Measurements from ENCODE around the gene SNX20. TPM values are rescaled to one million over a fixed set of nuclear protein-coding genes. Genes with fewer than 3 reads are reported as not detected.

Gene SNX20
- total and polyA plus RNA-seq, 10 donors: 17.6 to 50.5 (median 31.5) TPM

DNA sequence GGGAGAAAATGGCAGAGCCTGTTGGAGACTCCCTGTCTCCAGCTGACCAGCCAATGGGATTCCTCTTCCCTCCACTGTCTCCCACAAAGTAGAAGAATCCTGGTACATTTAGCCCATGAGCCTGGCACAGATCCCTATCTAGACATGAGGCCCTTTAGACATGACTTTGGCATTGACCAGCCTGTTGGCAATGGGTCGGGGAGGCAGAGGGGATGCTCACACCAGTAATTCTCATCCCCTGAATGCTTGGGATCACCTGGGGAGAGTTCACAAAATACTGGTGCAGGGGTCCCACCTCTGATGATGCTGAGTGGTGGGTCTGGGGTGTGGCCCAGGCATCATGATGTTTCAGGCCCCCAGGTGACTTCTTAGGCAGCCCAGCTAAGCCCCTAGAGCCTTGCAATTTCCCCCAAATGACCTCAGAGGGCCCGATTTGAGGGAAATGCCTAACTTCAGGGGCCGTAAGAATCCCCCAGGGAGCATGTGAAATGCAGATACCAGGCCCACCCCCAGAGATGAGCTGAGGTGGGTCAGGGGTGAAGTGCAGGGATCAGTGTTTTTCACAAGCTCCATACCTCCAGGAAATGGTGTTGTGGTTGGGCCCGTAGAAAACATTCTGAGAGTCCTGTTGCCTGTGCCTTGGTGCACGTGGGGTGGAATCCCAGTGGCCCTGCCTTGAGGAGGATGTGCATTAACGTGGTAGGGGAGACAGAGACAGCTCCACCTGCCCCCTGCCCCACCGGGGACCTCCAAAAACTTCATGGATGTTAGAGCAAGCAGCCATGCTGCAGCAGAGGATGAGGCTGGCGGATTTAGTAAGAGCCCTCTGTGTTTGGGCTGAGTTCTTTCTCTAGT is 42.1 kb downstream of the SNX20 start:
- Histone ChIP-seq H3K36me3 (no peaks in the 10 kb centered on the region), H3K27me3 (replicated peaks in 1 of 7) (peaks cover 0 to 13% (median 0%) of the 10 kb centered on the region in 7 donors), H3K4me1 (no peaks in the 10 kb centered on the region), H3K4me3 (no peak overlapping the region), H3K9me3 (no peaks in the 10 kb centered on the region), H3K27ac (no peak overlapping the region)
- no peak for DNase-seq
- TF ChIP-seq POLR2A (IDR thresholded peaks at IDR 0.05): no peak
- no peak for TF ChIP-seq POLR2AphosphoS5 (IDR thresholded peaks at IDR 0.05)
- TF ChIP-seq, protein P1, sequence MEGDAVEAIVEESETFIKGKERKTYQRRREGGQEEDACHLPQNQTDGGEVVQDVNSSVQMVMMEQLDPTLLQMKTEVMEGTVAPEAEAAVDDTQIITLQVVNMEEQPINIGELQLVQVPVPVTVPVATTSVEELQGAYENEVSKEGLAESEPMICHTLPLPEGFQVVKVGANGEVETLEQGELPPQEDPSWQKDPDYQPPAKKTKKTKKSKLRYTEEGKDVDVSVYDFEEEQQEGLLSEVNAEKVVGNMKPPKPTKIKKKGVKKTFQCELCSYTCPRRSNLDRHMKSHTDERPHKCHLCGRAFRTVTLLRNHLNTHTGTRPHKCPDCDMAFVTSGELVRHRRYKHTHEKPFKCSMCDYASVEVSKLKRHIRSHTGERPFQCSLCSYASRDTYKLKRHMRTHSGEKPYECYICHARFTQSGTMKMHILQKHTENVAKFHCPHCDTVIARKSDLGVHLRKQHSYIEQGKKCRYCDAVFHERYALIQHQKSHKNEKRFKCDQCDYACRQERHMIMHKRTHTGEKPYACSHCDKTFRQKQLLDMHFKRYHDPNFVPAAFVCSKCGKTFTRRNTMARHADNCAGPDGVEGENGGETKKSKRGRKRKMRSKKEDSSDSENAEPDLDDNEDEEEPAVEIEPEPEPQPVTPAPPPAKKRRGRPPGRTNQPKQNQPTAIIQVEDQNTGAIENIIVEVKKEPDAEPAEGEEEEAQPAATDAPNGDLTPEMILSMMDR (IDR thresholded peaks at IDR 0.05 in 8 of 11, conservative IDR thresholded peaks at IDR 0.05 in 3 of 11): no peak
- intact Hi-C loops (cut with DNase I; ENCODE audit: low total_unique reads): no loop called here
- 71 to 83% (median 78%) methylated on average over 8 of the region's 8 CpGs for WGBS, 5 donors

DNA sequence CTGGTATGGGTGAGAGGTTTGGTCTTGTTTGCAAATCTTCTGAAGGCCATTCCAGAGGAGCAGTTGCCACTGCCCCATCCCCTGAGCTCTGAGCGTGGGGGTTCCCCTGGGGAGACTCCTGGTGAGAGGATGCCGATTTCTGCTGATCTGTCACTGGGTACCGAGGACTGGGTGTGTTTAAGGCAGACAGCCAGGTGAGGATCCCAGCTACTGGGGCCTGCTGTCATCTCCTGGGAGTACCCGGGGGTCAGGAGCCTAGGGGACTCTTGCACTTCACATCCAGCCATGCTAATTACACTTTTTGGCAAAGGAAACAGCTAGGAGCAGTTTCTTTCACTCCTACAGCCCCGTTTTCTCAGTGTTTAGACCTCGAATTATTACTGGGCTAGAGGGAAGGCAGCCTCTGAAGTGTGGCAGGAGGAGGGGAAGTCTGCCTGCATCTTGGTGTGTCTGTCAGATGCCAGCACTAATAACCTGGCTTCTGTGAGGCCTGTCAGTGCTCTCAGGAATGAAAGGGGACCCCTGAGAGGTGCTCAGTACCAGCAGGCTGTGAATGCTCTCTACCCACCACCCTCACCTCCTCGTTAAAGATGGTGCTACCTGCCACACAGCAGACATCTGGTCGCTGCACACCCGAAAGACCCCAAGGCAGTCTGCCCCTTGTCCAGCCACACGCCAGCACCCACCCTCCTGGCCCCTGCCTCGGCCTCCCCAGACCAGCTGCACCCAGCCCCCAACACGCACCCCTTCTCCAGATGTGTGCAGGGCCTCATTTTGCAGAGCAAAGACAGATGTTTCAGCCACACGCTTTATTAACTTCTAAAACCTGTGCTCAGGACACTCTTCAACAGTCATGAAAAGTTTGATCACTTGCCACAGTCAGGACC is 43.2 kb downstream of the SNX20 start:
- DNase-seq: no peak
- intact Hi-C loops (cut with DNase I; ENCODE audit: low total_unique reads): no loop called here
- WGBS, 5 donors: 77 to 84% (median 81%) methylated on average over 13 of the region's 13 CpGs
- Histone ChIP-seq H3K9me3 (no peaks in the 10 kb centered on the region), H3K4me1 (no peaks in the 10 kb centered on the region), H3K27me3 (replicated peaks in 1 of 7) (peaks cover 0 to 13% (median 0%) of the 10 kb centered on the region in 7 donors), H3K36me3 (peaks cover 0 to 6% (median 0%) of the 10 kb centered on the region in 6 donors), H3K4me3 (no peak overlapping the region), H3K27ac (no peak overlapping the region)
- TF ChIP-seq POLR2AphosphoS5 (IDR thresholded peaks at IDR 0.05) (no peak), POLR2A (IDR thresholded peaks at IDR 0.05) (no peak)
- TF ChIP-seq, protein P1 (IDR thresholded peaks at IDR 0.05 in 8 of 11, conservative IDR thresholded peaks at IDR 0.05 in 3 of 11): no peak

DNA sequence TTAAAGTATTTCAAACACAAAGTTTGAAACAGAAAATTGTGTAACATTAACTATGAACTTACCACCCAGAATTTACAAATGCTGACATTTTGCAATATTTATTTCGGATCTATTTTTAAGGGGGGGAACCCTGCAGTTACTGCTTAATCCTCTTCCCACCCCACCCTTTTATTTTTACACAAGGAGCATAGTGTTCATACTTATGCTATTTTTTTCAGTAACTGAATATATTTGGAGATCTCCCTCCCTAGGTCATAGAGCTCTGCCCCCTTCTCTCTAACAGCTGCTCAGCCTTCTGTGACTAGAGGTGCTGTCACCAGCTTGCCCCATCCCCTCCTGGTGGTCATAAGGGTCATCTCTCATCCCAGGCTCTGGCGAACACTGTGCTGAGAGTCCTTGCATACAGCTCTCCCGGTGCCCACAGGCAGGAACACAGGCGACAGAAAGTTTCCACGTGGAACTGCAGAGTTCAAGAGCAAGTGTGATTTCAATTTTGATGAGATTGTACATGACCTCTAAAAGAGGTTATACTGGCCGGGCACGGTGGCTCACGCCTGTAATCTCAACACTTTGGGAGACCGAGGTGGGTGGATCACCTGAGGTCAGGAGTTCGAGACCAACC is 44.2 kb downstream of the SNX20 start:
- Histone ChIP-seq H3K4me1 (no peaks in the 10 kb centered on the region), H3K27ac (no peak overlapping the region), H3K36me3 (peaks cover 0 to 6% (median 0%) of the 10 kb centered on the region in 6 donors), H3K4me3 (no peak overlapping the region), H3K27me3 (replicated peaks in 1 of 7) (peaks cover 0 to 13% (median 0%) of the 10 kb centered on the region in 7 donors), H3K9me3 (no peaks in the 10 kb centered on the region)
- intact Hi-C loops (cut with DNase I; ENCODE audit: low total_unique reads): no loop called here
- TF ChIP-seq POLR2AphosphoS5 (IDR thresholded peaks at IDR 0.05) (no peak), POLR2A (IDR thresholded peaks at IDR 0.05) (no peak)
- TF ChIP-seq, protein P1 (IDR thresholded peaks at IDR 0.05 in 8 of 11, conservative IDR thresholded peaks at IDR 0.05 in 3 of 11): no peak
- 88 to 94% (median 90%) methylated on average over 10 of the region's 10 CpGs for WGBS, 5 donors
- DNase-seq: no peak

Data from spleen (tissue), 11 donors.